ENCODE data around the gene COL8A2. TPM values are rescaled to one million over a fixed set of nuclear protein-coding genes. Genes with fewer than 3 reads are reported as not detected.

Gene COL8A2
- total RNA-seq, 1 experiment from 2014 or later = 0.24 TPM

DNA sequence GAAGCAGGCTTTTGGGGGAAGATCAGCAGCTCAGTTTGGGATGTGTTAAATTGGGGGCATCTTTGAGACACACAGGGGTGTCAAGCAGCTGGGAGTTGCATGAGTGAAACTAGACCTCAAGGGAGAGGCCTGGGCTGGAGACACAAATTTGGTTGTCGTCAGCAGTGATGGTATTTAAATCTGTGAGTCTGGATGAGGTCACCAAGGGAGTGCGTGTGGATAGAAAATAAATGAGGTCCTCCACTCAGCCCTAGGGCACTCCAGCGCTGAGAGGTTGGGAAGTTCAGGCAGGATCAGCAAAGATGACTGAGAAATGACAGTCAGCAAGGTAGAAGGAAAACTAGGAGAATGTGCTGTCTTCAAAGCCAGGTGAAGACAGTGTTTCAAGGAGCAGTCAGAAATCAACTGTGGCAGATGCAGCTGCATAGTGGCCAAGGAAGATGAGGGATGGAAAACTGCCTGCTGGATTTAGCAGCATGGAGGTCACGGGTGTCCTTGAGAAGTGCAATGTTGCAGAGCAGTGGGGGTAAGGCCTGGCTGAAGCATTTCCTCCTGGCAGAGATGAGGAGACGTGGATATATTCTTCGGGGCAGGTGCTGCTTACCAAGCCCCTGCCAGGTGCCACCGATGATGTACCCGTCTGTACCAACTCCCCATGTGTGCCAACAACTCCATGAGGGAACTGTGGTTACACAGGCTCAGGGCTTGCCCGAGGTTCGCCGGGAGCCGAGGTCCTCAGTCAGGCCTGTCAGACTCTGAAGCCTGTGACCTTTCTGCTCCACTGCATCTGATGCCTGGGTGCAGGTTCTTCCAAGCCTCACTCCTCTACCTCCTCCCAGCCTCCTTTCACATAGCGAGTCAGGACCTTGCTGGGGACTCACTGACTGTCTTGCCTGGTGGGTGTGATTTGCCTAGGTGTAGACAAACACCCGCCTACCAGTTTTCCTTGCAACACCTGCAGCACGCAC, 42.2 kb upstream of the COL8A2 start:
- Histone ChIP-seq H3K27ac (ENCODE audit: low read depth, low read length, poor library complexity, severe bottlenecking) (no peak overlapping the region), H3K4me1 (ENCODE audit: insufficient read depth, low read length, poor library complexity, severe bottlenecking) (peaks cover under 1% of the 10 kb centered on the region), H3K36me3 (ENCODE audit: insufficient read depth, low read length, poor library complexity, severe bottlenecking) (peaks cover 14% of the 10 kb centered on the region), H3K9me3 (ENCODE audit: low read depth, low read length, poor library complexity, severe bottlenecking) (no peaks in the 10 kb centered on the region), H3K4me3 (ENCODE audit: low read depth, low read length, poor library complexity, severe bottlenecking) (no peak overlapping the region), H3K27me3 (replicated peaks; ENCODE audit: insufficient read depth, low read depth, low read length, poor library complexity) (no peaks in the 10 kb centered on the region)
- ChIA-PET CTCF (no interaction called here), POLR2A (ENCODE audit: low non-redundant PET) (no interaction called here)
- intact Hi-C loops (cut with micrococcal nuclease; ENCODE audit: unreplicated experiment) = no loop called here
- TF ChIP-seq, protein P1, sequence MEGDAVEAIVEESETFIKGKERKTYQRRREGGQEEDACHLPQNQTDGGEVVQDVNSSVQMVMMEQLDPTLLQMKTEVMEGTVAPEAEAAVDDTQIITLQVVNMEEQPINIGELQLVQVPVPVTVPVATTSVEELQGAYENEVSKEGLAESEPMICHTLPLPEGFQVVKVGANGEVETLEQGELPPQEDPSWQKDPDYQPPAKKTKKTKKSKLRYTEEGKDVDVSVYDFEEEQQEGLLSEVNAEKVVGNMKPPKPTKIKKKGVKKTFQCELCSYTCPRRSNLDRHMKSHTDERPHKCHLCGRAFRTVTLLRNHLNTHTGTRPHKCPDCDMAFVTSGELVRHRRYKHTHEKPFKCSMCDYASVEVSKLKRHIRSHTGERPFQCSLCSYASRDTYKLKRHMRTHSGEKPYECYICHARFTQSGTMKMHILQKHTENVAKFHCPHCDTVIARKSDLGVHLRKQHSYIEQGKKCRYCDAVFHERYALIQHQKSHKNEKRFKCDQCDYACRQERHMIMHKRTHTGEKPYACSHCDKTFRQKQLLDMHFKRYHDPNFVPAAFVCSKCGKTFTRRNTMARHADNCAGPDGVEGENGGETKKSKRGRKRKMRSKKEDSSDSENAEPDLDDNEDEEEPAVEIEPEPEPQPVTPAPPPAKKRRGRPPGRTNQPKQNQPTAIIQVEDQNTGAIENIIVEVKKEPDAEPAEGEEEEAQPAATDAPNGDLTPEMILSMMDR (conservative IDR thresholded peaks at IDR 0.05; ENCODE audit: low read depth, low read length) = no peak
- TF ChIP-seq EZH2 (IDR thresholded peaks at IDR 0.05; ENCODE audit: borderline replicate concordance, low read depth, low read length, poor library complexity, severe bottlenecking) = no peak
- no peak for DNase-seq (ENCODE audit: low spot score)
- no TSS peak for BruUV-seq (replicated peaks)

GRCh38 chr1:36166136-36166535, 41.1 kb upstream of the COL8A2 start:
- H3K27ac ChIP-seq (ENCODE audit: low read depth, low read length, poor library complexity, severe bottlenecking) = no peak overlapping the region
- CTCF ChIA-PET = no interaction called here
- DNase-seq (ENCODE audit: low spot score) = no peak
- peaks cover 11% of the 10 kb centered on the region for H3K4me1 ChIP-seq (ENCODE audit: insufficient read depth, low read length, poor library complexity, severe bottlenecking)
- no TSS peak for BruUV-seq (replicated peaks)
- peaks cover 3% of the 10 kb centered on the region for H3K36me3 ChIP-seq (ENCODE audit: insufficient read depth, low read length, poor library complexity, severe bottlenecking)
- POLR2A ChIA-PET (ENCODE audit: low non-redundant PET) = no interaction called here
- H3K9me3 ChIP-seq (ENCODE audit: low read depth, low read length, poor library complexity, severe bottlenecking) = no peaks in the 10 kb centered on the region
- H3K27me3 ChIP-seq (replicated peaks; ENCODE audit: insufficient read depth, low read depth, low read length, poor library complexity) = no peaks in the 10 kb centered on the region
- intact Hi-C loops (cut with micrococcal nuclease; ENCODE audit: unreplicated experiment) = no loop called here
- H3K4me3 ChIP-seq (ENCODE audit: low read depth, low read length, poor library complexity, severe bottlenecking) = no peak overlapping the region
- no peak for TF ChIP-seq EZH2 (IDR thresholded peaks at IDR 0.05; ENCODE audit: borderline replicate concordance, low read depth, low read length, poor library complexity, severe bottlenecking)

DNA sequence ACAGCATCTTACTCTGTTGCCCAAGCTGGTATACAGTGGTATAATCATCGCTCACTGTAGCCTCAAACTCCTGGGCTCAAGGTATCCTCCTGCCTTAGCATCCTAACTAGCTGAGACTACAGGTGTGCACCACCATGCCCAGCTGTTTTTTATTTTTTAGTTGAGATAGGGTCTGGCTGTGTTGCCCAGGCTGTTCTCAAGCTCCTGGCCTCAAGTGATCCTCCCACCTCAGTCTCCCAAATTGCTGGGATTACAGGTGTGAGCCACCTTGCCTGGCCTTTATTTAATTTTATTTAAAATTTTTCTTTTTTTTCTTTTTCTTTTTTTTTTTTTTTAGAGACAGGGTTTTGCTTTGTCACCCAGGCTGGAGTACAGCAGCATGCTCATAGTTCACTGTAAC, 40.1 kb upstream of the COL8A2 start:
- H3K36me3 ChIP-seq (ENCODE audit: insufficient read depth, low read length, poor library complexity, severe bottlenecking) = no peaks in the 10 kb centered on the region
- intact Hi-C loops (cut with micrococcal nuclease; ENCODE audit: unreplicated experiment) = no loop called here
- H3K9me3 ChIP-seq (ENCODE audit: low read depth, low read length, poor library complexity, severe bottlenecking) = no peaks in the 10 kb centered on the region
- peaks cover 21% of the 10 kb centered on the region for H3K4me1 ChIP-seq (ENCODE audit: insufficient read depth, low read length, poor library complexity, severe bottlenecking)
- no peak overlapping the region for H3K4me3 ChIP-seq (ENCODE audit: low read depth, low read length, poor library complexity, severe bottlenecking)
- POLR2A ChIA-PET (ENCODE audit: low non-redundant PET) = no interaction called here
- no peak for DNase-seq (ENCODE audit: low spot score)
- H3K27ac ChIP-seq (ENCODE audit: low read depth, low read length, poor library complexity, severe bottlenecking) = no peak overlapping the region
- TF ChIP-seq, protein P1 (conservative IDR thresholded peaks at IDR 0.05; ENCODE audit: low read depth, low read length) = no peak
- TF ChIP-seq EZH2 (IDR thresholded peaks at IDR 0.05; ENCODE audit: borderline replicate concordance, low read depth, low read length, poor library complexity, severe bottlenecking) = no peak
- no TSS peak for BruUV-seq (replicated peaks)
- H3K27me3 ChIP-seq (replicated peaks; ENCODE audit: insufficient read depth, low read depth, low read length, poor library complexity) = no peaks in the 10 kb centered on the region
- CTCF ChIA-PET = no interaction called here

Data from A673 (cell line).